Smooth muscle cell (in vitro differentiated cells): ENCODE measurements around the gene CYSTM1. TPM values are rescaled to one million over a fixed set of nuclear protein-coding genes. Genes with fewer than 3 reads are reported as not detected.
"Not testable (repeated sequence)": the region's sequence is repeated elsewhere in the genome, so short reads cannot be mapped to it uniquely, and the experiment has no call there.

ENCODE experiments used
- DNase-seq: peaks from one replicate; lab custom pipeline; 2025; ENCODE audit not compliant: unreplicated experiment; lab: John Stamatoyannopoulos, UW
- H2AFZ ChIP-seq: fragments of 200-600 bp; sonication (generic); 2 replicates; pipeline ENCODE4 v1.6.0; 2016; ENCODE audit warnings: antibody characterized with exemption, low read depth, mild to moderate bottlenecking
- H3F3A ChIP-seq: fragments of 200-600 bp; sonication (generic); 2 replicates; pipeline ENCODE4 v1.6.0; 2017; ENCODE audit warnings: antibody characterized with exemption, low read depth
- H3K27ac ChIP-seq: fragments of 200-600 bp; sonication (generic); 2 replicates; pipeline ENCODE4 v1.5.1; 2016; ENCODE audit warnings: low read depth, mild to moderate bottlenecking
- H3K27me3 ChIP-seq: fragments of 200-600 bp; sonication (generic); 2 replicates; pipeline ENCODE4 v1.6.1; 2016; ENCODE audit warnings: low read depth, mild to moderate bottlenecking
- H3K36me3 ChIP-seq: fragments of 200-600 bp; sonication (generic); 2 replicates; pipeline ENCODE4 v1.5.1; 2016; ENCODE audit warnings: low read depth
- H3K4me1 ChIP-seq: fragments of 200-600 bp; sonication (generic); 2 replicates; pipeline ENCODE4 v1.5.1; 2016; ENCODE audit warnings: low read depth
- H3K4me2 ChIP-seq: fragments of 200-600 bp; sonication (generic); 2 replicates; pipeline ENCODE4 v1.6.0; 2016; ENCODE audit warnings: mild to moderate bottlenecking
- H3K4me3 ChIP-seq: fragments of 200-600 bp; sonication (generic); 2 replicates; pipeline ENCODE4 v1.5.1; 2016; ENCODE audit warnings: mild to moderate bottlenecking
- H3K79me2 ChIP-seq: fragments of 200-600 bp; sonication (generic); 2 replicates; pipeline ENCODE4 v1.6.0; 2016; ENCODE audit warnings: low read depth, mild to moderate bottlenecking
- H3K9ac ChIP-seq: fragments of 200-600 bp; sonication (generic); 2 replicates; pipeline ENCODE4 v1.6.0; 2016; ENCODE audit warnings: low read depth
- H3K9me3 ChIP-seq: fragments of 200-600 bp; sonication (generic); replicated peaks from 2 replicates; pipeline ENCODE4 v1.5.1; 2016; ENCODE audit warnings: low read depth
- H4K20me1 ChIP-seq: fragments of 200-600 bp; sonication (generic); 2 replicates; pipeline ENCODE4 v1.6.0; 2016; ENCODE audit warnings: low read depth
- WGBS: methylation state at CpG from one replicate; pipeline ENCODE4 v1.1.7; 2016; ENCODE audit warnings: low lambda C conversion rate; 5-methylcytosine and 5-hydroxymethylcytosine counted together
- polyA plus RNA-seq: library from polyadenylated mRNA; unstranded; fragments of >200 nt; fragmentation: Nextera tagmentation; extraction: Ambion mirVana; gene quantifications from 2 replicates; pipeline ENCODE4 v1.2.1, GENCODE V29; 2016
- total RNA-seq: library from RNA; depleted of rRNA; stranded (reverse); fragments of >200 nt; gene quantifications from 2 replicates; pipeline ENCODE4 v1.2.3, GENCODE V29; 2014
- TF ChIP-seq, protein P1 (sequence below): fragments of 200-600 bp; sonication (generic); IDR thresholded peaks from 2 replicates; pipeline ENCODE4 v1.5.1; 2017; ENCODE audit warnings: borderline replicate concordance, mild to moderate bottlenecking, antibody characterized with exemption; ENCODE audit not compliant: insufficient read depth, poor library complexity, severe bottlenecking

Gene CYSTM1
- total and polyA plus RNA-seq, 2 experiments from 2014 or later = 23.5 to 45.6 TPM

DNA sequence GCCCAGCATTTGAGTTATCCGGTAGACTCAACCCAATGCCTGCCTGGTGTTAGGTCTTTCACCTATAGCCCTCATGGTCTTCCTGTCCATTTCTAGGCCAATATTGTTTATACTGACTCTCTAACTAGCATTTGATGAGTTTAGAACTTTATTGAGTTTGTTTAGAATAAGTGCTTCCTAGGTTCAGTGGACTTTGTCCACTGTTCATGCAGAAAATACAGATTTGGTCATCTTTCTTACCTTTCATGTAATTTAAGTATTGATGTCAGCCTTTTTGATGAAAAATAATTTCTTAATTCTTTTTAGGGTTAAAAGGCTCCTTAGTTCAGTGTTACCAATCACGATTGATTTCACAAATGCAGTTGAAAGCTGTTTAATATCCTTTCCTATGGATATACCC is 22.0 kb downstream of the CYSTM1 start:
- no peaks in the 10 kb centered on the region for H3F3A ChIP-seq
- no peak overlapping the region for H3K4me3 ChIP-seq
- no peak overlapping the region for H2AFZ ChIP-seq
- H3K27ac ChIP-seq = no peak overlapping the region
- H3K36me3 ChIP-seq = no peaks in the 10 kb centered on the region
- H3K9me3 ChIP-seq = no peaks in the 10 kb centered on the region
- WGBS = 96% methylated on average over 2 of the region's 2 CpGs
- H3K4me2 ChIP-seq = no peak overlapping the region
- no peaks in the 10 kb centered on the region for H3K4me1 ChIP-seq
- no peaks in the 10 kb centered on the region for H3K79me2 ChIP-seq
- H3K27me3 ChIP-seq = no peaks in the 10 kb centered on the region
- no peaks in the 10 kb centered on the region for H4K20me1 ChIP-seq
- H3K9ac ChIP-seq = no peak overlapping the region
- DNase-seq = no peak
- TF ChIP-seq, protein P1, sequence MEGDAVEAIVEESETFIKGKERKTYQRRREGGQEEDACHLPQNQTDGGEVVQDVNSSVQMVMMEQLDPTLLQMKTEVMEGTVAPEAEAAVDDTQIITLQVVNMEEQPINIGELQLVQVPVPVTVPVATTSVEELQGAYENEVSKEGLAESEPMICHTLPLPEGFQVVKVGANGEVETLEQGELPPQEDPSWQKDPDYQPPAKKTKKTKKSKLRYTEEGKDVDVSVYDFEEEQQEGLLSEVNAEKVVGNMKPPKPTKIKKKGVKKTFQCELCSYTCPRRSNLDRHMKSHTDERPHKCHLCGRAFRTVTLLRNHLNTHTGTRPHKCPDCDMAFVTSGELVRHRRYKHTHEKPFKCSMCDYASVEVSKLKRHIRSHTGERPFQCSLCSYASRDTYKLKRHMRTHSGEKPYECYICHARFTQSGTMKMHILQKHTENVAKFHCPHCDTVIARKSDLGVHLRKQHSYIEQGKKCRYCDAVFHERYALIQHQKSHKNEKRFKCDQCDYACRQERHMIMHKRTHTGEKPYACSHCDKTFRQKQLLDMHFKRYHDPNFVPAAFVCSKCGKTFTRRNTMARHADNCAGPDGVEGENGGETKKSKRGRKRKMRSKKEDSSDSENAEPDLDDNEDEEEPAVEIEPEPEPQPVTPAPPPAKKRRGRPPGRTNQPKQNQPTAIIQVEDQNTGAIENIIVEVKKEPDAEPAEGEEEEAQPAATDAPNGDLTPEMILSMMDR = no peak

DNA sequence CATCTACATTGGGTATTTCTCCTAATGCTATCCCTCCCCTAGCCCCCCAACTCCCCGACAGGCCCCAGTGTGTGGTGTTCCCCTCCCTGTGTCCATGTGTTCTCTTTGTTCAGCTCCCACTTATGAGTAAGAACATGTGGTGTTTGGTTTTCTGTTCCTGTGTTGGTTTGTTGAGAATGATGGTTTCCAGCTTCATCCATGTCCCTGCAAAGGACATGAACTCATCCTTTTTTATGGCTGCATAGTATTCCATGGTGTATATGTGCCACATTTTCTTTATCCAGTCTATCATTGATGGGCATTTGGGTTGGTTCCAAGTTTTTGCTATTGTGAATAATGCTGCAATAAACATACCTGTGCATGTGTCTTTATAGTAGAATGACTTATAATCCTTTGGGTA is 23.9 kb downstream of the CYSTM1 start:
- DNase-seq, H3K27ac ChIP-seq, H3K4me2 ChIP-seq, H3K4me3 ChIP-seq, H2AFZ ChIP-seq, H3K27me3 ChIP-seq, H4K20me1 ChIP-seq, H3K36me3 ChIP-seq, H3K9me3 ChIP-seq, H3K9ac ChIP-seq, H3K4me1 ChIP-seq, H3F3A ChIP-seq, H3K79me2 ChIP-seq: not testable (repeated sequence)
- 94% methylated on average over 1 of the region's 1 CpG for WGBS

DNA sequence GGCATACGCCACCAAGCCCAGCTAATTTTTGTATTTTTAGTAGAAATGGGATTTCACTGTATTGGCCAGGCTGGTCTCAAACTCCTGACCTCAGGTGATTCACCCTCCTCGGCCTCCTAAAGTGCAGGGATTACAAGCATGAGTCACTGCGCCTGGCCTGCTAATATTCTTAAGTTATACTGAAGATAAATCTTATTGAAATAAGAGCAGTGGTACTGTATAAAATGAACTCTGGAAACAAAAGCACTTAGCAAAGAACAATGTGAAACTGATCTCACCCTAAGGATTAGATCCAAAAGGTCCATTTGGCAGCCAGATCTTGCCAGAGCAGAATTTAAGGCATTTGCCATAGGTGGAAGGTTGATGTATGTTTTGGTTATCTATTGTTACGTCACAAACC is 27.1 kb downstream of the CYSTM1 start:
- no peak for DNase-seq
- 66% methylated on average over 4 of the region's 4 CpGs for WGBS
- H3K27ac ChIP-seq = no peak overlapping the region

DNA sequence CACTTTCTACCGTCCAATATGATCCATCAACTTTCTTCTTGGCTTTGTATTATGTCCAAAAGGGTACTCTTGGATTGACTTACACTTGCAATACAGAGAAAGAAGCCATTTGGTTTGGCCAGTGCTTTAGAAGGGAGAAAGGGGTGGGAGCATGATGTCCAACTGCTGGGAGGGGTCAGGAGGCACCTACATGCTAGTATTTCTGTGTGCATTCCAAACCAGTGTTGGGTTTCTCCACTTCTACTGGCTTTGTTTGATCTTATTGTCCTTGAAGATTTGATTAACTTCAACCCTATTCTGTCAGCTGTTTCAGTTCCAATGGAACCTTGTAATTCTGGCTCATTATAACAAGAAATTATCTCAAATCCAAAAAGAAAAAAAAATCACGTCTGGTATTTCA is 27.6 kb downstream of the CYSTM1 start:
- H3K27me3 ChIP-seq = no peaks in the 10 kb centered on the region
- no peak overlapping the region for H3K4me3 ChIP-seq
- H4K20me1 ChIP-seq = no peaks in the 10 kb centered on the region
- no peaks in the 10 kb centered on the region for H3F3A ChIP-seq
- no peaks in the 10 kb centered on the region for H3K79me2 ChIP-seq
- H3K9me3 ChIP-seq = no peaks in the 10 kb centered on the region
- H2AFZ ChIP-seq = no peak overlapping the region
- H3K36me3 ChIP-seq = no peaks in the 10 kb centered on the region
- peaks cover 8% of the 10 kb centered on the region for H3K4me1 ChIP-seq
- no peak overlapping the region for H3K9ac ChIP-seq
- no peak overlapping the region for H3K4me2 ChIP-seq
- DNase-seq = no peak
- no peak overlapping the region for H3K27ac ChIP-seq
- WGBS = 90% methylated on average over 2 of the region's 2 CpGs
- TF ChIP-seq, protein P1 = no peak

More for the DNA sequence above, 27.1 kb downstream of the CYSTM1 start:
- Histone ChIP-seq H3K27me3 (no peaks in the 10 kb centered on the region), H3K4me1 (peaks cover 8% of the 10 kb centered on the region), H2AFZ (no peak overlapping the region), H4K20me1 (no peaks in the 10 kb centered on the region), H3K4me2 (no peak overlapping the region), H3K9me3 (no peaks in the 10 kb centered on the region), H3F3A (no peaks in the 10 kb centered on the region), H3K79me2 (no peaks in the 10 kb centered on the region), H3K4me3 (no peak overlapping the region), H3K36me3 (no peaks in the 10 kb centered on the region), H3K9ac (no peak overlapping the region)
- TF ChIP-seq, protein P1 = no peak
